CD4-positive, alpha-beta T cell treated with Interleukin-15 for 1 hour (primary cell): ENCODE data around the gene NSG1.

Experiments
- DNase-seq: peaks from one replicate; pipeline ENCODE4 v3.0.0-alpha.2; 2020

NSG1 gene

DNA sequence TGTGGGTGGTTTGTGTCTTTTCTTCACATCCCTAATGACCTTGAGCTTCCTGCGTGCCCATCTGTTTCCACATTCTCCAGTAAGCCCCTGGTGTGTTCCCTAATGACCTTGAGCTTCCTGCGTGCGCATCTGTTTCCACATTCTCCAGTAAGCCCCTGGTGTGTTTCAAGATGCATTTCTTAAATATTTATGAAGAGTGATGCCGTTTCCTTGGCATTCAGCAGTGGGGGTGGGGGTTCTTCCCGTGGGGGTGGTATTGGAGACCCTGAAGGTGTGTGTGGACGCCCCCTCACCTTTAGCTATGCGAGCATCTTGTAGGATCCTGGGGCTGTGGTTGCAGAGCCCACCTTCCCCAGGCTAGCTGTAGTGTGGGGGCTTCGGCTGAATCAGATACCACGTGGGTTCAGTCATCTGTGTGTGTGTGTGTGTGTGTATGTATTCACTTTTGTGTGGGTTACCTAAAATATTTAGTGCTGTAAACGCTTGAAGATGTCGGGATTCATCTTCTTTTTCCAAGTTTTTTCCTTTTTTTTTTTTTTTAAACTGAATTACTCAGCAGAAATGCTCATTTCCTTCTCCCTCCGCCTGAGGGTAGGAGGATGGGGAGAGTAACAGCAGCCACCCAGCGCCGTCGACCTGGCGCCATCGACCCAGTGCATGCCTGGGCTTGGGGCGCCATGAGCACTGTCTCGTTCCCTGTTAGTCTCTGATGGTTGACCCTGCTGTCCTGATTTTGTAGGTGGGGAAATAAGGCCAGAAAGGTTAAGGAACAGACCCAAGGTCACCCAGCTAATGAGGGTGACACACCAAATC is 9.9 kb downstream of the NSG1 start:
- no peak for DNase-seq

DNA sequence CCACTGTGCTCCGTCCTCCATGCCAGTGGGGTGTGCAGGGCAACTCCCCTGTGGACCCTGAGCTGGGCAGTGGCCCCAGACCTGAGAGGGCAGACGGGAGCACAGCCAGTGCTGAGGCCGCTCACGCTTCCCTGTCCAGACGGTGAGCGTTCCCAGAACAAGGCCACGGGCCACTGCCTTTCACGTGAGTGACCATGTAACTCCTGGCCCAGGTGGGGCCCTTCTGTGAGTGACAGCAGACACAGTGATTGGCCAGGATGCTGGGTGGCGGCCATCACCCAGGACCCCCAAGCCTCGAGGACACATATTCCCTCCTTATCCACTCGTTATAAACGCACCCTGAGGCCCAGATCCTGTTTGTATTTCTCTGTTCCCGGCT is 10.5 kb downstream of the NSG1 start:
- DNase-seq = no peak

DNA sequence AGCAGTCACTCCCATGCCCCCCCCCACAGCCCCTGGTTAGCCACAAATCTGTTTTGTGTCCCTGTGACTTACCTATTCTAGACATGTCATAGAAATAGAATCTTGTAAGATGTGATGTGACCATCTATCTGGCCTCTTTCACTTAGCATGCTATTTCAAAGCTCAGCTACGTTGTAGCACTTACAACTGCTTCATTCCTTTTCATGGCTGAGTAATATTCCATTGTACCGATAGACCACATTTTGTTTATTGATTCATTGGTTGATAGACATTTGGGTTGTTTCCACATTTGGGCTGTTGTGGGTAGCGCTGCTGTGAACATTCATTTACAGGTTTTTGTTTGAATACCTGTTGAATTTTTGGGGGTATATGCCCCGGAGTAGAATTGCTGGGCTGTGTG is 11.5 kb downstream of the NSG1 start:
- no peak for DNase-seq

DNA sequence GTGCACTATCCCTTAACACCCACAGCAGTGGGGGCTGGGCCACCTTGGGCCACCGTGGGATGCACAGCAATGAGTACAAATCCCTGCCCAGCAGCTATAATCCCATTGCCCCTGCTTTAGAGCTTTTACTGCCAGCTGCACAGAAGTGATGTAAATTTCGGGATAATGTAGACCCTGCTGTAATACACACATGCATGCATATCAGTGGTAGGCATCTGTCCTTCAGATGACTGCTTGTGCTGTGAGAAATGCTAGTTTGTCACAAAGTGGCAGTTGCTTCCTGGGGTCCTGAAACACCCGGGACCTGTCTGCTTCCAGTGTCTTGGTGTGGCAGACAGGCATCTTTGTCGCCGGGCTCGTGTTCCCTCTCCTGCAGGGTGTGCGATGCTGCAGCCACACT is 14.1 kb downstream of the NSG1 start:
- DNase-seq = no peak

DNA sequence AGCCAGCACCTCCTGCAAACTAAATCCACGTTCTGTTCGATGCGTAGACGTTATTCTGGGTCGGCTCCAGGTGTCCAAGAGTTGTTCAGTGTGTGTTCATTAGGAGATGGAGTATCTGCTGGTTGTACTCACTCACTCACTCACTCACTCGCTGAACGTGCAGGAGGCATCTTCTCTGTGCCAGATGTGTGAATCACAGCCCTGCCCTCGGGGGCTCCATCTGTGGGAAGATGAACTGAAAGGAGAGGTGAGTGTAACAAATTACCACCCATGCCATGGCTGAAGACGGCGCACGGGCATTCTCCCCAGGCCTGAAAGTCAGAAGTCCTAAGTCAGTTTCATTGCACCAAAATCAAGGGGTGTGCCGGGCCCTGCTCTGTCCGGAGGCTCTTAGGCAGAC is 16.1 kb downstream of the NSG1 start:
- DNase-seq = no peak

- no peak for DNase-seq
These were observed 18.6 kb downstream of the NSG1 start for GRCh38 chr4:4405358-4405962.

DNA sequence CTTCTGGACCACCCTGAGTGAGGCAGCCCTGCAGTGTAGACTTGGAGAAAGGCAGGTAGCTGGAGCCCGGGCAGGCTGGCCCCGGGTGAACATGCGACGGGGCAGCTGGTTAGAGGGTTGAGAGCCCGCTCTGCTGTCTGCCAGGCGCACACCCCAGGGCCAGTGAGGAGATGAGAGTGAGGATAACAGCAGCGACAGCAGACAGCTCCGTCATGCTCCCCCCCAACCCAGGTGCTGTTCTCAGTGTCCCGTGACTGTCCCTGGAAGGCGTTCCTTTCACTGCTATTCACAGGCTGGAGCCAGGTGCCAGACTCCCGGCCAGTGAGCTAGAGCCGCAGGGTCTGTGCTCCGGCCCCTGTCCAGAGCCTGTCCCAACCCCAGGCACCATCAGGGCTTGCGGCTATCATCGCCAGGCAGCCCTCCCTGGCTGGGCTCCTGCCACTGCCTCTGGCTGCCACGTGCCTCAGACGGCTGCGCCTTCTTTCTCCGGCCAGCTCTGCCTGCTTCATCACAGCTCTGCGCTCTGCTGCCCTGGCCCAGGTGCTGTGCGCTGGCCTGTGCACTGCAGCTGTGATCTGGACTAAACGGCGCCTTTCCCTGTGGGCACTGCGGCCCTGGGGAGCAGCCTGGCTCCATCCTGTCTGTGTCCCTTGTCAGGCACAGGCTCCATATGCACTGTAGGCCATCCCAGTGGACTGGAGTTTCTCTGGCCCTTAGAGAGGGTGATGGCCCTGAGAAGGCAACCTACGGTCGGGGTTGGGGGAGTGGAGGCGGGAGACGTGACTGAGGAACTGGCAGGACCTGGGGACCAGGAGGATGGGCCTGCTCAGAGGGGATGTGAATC is 19.8 kb downstream of the NSG1 start:
- DNase-seq = no peak

DNA sequence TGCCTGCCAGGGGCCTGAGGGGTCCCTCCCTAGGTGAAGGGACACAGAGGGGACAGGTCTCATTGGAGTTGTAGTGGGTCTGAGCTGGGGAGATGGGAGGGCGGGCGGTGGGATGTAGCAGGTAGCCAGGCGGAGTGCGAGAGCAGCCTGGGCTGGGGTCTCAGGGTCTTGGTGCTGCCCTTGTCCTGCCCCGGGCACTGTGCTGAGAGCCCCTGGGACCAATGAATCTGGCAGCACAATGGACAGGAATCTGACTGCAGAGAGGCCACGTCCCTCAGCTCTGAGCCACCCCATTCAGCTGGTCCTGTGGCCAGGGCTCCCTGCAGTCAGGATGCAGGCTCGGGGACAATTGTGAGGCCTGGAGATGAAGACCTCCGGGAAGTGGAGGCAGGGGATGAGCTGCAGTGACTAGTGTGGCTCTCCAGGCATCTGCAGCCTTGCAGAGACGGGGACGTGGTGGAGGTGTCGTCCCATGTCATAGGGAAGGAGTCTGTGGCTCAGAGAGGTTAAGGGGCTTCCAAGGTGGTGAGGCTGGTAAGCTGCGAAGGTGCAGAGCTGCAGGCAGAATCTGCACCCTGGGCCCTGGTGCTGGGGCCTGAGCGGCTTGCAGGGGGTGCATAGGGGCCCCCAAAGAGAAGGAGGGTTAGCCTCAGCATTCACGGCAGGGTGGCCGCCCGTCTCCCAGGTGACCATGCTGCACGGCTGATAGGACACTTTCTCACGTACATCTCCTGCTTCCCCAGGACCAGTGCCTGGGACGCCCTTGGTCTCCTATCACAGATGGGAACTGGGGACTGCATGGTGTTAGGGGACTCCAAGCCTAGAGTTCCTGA is 20.6 kb downstream of the NSG1 start:
- DNase-seq = no peak

DNA sequence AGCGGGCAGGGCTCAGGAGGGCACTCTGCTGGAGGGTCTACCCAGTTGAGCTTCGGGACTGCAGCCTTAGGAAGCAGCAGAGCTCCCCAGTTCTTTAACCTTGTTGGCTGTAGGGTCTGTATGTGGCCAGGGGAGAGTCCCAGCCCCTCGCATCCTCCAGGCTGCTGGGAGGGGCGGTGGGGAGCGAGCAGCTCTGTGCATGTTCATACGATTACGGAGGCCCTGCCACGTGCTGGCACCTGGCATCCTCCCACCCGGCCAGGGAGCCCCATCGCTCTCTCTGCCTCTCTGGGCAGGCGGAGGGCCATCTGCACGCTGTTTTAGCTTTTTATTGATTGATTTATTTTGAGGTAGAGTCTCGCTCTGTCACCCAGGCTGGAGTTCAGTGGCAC is 21.2 kb downstream of the NSG1 start:
- DNase-seq = no peak

DNA sequence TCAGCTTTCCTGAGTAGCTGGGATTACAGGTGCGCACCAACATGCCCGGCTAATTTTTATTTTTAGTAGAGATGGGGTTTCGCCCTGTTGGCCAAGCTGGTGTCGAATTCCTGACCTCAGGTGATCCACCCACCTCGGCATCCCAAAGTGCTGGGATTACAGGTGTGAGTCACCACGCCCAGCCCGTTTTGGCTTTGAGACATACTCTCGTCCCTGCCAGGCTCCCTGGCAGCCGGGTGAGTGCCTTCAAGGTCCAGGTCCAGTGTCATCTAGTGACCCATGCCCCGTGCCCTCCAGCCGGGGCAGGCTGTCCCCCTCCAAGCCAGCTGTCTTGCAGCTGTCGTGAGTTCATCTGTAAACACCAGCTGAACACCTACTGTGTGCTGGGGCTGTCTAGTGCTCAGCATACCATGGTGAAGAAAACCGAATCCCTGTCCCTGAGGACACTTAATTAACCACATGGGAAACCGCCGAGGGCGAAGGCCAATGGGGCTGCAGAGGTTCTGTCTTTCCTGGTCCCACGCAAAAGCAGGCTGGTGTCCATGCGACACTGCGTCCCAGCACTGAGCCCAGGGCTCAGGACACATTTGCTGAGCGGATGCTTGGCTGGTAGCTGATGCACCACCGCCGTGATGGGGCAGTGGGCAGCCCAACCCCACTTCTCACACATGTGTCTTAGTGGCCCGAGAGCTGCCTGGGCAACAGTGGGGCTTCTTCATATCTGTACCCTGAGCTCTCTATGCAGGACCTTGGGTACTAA is 21.9 kb downstream of the NSG1 start:
- no peak for DNase-seq

- no peak for DNase-seq
These were observed 22.7 kb downstream of the NSG1 start for GRCh38 chr4:4409416-4410115.

DNA sequence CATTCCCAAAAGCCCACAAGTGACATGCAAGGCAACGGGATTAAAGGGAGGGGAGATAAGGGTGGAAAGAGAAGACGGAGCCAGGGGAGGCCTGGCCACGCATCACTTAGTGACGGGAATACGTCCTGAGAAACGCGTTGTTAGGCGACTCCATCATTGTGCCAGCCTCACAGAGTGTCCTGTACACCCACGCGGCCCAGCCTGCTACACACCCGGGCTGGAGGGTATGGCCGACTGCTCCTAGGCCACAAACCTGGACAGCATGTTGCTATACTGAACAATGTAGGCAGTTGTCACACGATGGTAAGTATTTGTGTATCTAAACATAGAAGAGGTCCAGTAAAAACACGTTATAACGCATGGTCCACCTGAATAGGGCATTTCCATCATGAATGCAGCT is 23.4 kb downstream of the NSG1 start:
- DNase-seq = no peak

GRCh38 chr4:4411906-4412305 is 25.0 kb downstream of the NSG1 start:
- DNase-seq = no peak

- no peak for DNase-seq
These were observed 25.9 kb downstream of the NSG1 start for GRCh38 chr4:4412641-4413372.

DNA sequence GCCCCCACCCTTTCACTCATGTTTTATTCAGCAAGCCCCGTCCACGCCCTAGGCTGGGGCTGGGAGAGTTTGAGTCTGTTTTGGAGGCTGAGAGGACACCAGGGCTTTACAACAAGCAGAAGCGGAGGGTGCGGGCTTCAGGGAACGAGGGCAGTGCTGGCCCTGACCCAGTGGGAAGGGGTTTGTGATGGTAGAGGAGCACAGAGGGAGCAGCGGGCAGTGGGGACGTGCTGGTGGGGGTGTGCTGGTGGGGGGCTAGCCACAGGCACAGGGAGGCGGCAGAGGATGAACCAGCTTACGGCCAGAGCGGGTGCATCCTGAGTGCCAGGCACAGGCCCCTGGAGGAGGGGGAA is 26.4 kb downstream of the NSG1 start:
- no peak for DNase-seq

DNA sequence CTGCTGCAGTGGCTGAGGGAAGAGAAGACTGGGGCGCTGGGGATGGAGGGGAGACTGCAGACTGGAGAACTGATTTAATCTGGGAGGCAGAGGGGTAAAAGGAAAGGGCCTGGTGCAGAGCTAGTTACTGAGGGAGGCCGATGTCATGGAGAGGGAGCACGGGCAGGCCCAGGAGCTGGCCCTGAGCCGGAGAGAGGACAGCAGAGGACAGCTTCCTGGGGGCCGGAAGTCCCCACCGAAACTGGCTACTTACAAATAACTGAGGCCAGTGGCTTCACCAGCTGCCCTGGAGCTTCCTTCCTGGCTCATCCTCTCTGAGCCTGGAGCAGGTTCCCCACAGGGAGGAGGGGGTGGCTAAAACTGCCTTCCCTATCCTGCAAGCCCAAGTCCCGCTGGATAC is 26.9 kb downstream of the NSG1 start:
- DNase-seq = no peak

DNA sequence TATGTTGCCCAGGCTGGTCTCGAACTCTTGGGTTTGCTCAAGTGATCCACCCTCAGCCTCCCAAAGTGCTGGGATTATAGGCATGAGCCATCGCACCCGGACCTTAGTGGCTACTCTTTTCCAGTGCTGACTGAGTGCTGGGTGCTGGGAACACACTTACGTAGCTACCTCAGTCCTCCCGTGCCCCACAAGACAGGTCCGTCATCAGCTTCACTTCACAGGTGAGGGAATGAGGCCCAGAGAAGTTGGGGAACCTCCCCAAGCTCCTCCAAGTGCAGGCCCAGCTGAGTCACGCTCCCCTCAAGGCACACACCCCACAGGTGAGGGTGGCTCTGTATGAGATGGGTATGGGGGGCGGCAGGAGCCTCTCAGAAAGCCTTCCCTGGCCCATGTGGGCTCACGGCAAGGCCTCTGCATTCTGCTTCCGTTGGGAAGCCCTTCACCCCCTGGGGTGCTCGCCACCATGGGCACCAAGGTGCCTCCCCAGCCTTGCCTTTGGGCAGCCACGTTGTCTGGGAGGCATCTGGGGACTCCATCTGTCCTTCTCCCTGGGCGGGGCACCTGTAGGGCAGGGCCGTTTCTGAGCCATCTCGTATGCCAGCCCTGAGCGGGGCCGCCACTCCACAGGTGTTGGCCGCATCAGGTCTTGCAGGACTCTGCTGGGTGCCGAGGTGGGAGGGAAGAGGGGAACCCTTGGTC is 28.4 kb downstream of the NSG1 start:
- DNase-seq = no peak

DNA sequence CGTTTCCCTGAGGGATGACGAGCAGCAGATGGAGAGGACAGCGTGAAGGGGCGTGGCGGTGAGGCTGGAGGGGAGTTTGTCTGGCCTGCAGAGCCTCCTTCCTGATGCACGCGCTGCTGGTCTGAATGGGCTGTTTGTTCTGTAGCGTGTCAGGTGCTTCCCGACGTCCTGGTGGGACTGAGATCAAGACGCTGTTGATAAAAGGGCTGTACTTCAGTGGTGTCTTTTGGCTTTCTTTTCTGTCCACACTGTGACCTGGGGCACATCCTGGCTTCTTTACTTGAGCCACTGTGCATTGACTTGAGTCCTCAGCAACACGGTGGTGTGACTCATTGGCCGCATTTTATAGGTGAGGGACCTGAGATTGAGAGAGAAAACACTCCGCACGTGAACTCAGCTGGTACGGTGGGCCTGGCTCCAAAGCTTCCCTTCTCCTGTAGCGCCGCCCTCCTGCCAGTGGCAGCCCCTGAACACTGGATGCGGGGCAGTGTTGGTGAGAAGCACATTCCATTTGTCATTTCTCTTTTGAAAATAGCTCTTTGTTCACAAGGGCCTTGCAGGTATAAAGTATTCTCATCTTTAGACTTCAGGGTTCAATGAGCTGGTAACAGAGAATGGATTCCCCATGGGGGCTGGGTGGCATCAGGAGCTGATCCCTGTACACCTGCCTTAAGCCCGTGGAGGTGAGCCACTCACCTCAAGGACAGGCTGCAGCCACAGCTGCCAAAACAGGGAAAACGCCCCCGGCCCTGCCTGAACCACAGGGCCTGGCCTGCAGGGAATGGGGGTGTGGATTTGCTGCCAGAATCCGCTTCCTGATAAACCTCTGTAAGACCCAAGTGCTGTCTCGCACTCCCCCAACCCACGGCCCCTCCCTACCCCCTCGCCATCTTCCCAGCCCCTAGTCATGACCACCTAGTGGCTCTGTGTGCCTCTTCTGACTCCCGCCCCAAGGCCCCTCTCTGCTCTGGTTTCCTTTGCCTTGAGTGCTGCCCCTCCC is 29.2 kb downstream of the NSG1 start:
- no peak for DNase-seq

DNA sequence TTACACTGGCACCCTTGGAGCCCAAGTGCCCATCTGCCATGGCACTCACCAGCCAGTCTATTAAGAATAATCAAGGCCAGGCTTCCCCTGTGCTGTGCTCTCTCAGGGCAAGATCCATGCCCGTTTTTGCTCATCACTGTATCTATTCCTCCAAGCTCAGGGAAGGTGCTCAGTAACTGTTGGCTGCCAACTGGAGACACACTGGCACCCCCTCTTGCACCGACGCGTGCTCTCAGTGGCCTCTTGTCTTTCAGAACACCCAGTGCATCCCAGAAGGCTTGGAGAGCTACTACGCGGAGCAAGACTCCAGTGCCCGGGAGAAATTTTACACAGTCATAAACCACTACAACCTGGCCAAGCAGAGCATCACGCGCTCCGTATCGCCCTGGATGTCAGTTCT is 30.1 kb downstream of the NSG1 start:
- DNase-seq = no peak
